Retinal pigment epithelial cell (primary cell): ENCODE data around the gene MYL6.
"Not testable (repeated sequence)": the region's sequence is repeated elsewhere in the genome, so short reads cannot be mapped to it uniquely, and the experiment has no call there.

Experiments
- DNase-seq: peaks from one replicate; pipeline ENCODE4 v3.0.0-alpha.2; 2010; ENCODE audit warnings: low read depth
- H3K4me3 ChIP-seq: 2 replicates; pipeline ENCODE4 v1.5.1; 2011; ENCODE audit warnings: mild to moderate bottlenecking, low read length, control low read depth, moderate library complexity
- TF ChIP-seq, protein P1 (sequence below): conservative IDR thresholded peaks from 2 replicates; pipeline ENCODE4 v1.5.1; 2011; ENCODE audit warnings: low read depth, low read length, control low read depth, inconsistent platforms

The MYL6 gene

GRCh38 chr12:56158029-56158925 lies at the start of gene MYL6:
Gene MYL6, plus strand, starts transcription at chr12:56158359. Its CDS starts 43 bp downstream, at chr12:56158402.
- peak; percentile 93 for DNase-seq
- peak within 1 kb of the TSS; percentile 99 for H3K4me3 ChIP-seq
- TF ChIP-seq, protein P1, sequence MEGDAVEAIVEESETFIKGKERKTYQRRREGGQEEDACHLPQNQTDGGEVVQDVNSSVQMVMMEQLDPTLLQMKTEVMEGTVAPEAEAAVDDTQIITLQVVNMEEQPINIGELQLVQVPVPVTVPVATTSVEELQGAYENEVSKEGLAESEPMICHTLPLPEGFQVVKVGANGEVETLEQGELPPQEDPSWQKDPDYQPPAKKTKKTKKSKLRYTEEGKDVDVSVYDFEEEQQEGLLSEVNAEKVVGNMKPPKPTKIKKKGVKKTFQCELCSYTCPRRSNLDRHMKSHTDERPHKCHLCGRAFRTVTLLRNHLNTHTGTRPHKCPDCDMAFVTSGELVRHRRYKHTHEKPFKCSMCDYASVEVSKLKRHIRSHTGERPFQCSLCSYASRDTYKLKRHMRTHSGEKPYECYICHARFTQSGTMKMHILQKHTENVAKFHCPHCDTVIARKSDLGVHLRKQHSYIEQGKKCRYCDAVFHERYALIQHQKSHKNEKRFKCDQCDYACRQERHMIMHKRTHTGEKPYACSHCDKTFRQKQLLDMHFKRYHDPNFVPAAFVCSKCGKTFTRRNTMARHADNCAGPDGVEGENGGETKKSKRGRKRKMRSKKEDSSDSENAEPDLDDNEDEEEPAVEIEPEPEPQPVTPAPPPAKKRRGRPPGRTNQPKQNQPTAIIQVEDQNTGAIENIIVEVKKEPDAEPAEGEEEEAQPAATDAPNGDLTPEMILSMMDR = no peak

GRCh38 chr12:56110571-56110970 lies 47.6 kb upstream of the MYL6 start:
- DNase-seq = no peak
- TF ChIP-seq, protein P1 = no peak
- no peak overlapping the region for H3K4me3 ChIP-seq

GRCh38 chr12:56114084-56114483 lies 44.1 kb upstream of the MYL6 start:
- H3K4me3 ChIP-seq = no peak overlapping the region
- no peak for DNase-seq
- TF ChIP-seq, protein P1 = no peak

DNA sequence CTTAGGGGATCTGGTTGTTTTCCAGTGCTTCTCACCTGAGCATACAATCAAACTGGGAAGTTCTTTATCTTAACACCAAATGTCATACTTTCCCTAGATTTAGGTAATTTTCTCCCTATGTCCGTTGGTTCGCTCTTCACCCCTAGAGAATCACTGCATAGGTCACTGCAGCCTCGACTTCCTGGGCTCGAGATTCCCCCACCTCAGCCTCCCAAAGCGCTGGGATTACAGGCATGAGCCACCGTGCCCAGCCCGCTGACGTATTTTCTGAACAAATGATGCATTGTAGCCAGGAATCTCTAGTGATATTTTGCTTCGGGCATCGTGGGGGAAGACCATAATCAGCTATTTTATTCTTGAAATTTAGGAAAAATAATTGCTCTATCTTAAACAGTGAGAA lies 42.8 kb upstream of the MYL6 start:
- H3K4me3 ChIP-seq = peak overlapping the region; percentile 96
- TF ChIP-seq, protein P1 = no peak
- no peak for DNase-seq

GRCh38 chr12:56116267-56117081 lies 41.7 kb upstream of the MYL6 start, which contains the start of gene RPL41:
Gene RPL41, plus strand, starts transcription at chr12:56116633.
- peak; percentile 70 for DNase-seq
- peak within 1 kb of the TSS; percentile 96 for H3K4me3 ChIP-seq
- TF ChIP-seq, protein P1 = no peak

DNA sequence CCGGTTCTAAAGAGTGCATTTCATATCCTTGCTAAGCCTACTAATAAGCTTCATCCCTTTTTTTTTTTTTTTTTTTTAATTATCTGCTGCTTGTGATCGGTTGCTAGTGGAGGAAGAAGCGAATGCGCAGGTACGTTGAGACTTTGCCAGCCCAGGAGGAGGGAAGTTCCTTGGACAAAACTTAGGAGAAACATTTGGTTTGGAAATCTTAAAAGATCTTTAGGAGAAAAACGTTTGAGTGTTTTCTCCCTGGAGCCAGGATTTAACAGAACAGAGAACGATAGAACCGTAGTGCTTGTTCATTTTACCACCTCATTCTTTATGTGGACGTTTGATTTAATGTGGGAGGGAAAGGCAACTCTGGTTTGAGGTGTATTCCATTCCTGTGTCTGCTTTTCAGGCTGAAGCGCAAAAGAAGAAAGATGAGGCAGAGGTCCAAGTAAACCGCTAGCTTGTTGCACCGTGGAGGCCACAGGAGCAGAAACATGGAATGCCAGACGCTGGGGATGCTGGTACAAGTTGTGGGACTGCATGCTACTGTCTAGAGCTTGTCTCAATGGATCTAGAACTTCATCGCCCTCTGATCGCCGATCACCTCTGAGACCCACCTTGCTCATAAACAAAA lies 41.0 kb upstream of the MYL6 start:
- peak overlapping the region; percentile 96 for H3K4me3 ChIP-seq
- DNase-seq = not testable (repeated sequence)
